H4 (cell line): Measurements from ENCODE around the gene ELFN2. TPM values are rescaled to one million over a fixed set of nuclear protein-coding genes. Genes with fewer than 3 reads are reported as not detected.
"Not testable (repeated sequence)": the region's sequence is repeated elsewhere in the genome, so short reads cannot be mapped to it uniquely, and the experiment has no call there.

Experiments used
- DNase-seq: peaks from one replicate; pipeline ENCODE4 v3.0.0-alpha.2; 2015; ENCODE audit warnings: low spot score
- total RNA-seq: library from RNA; depleted of rRNA; stranded (reverse); fragments of >200 nt; shearing (Covaris generic); gene quantifications from 2 replicates; pipeline ENCODE4 v1.2.3, GENCODE V29; 2014

Gene ELFN2
- total RNA-seq, 1 experiment from 2014 or later, result 0.29 TPM

DNA sequence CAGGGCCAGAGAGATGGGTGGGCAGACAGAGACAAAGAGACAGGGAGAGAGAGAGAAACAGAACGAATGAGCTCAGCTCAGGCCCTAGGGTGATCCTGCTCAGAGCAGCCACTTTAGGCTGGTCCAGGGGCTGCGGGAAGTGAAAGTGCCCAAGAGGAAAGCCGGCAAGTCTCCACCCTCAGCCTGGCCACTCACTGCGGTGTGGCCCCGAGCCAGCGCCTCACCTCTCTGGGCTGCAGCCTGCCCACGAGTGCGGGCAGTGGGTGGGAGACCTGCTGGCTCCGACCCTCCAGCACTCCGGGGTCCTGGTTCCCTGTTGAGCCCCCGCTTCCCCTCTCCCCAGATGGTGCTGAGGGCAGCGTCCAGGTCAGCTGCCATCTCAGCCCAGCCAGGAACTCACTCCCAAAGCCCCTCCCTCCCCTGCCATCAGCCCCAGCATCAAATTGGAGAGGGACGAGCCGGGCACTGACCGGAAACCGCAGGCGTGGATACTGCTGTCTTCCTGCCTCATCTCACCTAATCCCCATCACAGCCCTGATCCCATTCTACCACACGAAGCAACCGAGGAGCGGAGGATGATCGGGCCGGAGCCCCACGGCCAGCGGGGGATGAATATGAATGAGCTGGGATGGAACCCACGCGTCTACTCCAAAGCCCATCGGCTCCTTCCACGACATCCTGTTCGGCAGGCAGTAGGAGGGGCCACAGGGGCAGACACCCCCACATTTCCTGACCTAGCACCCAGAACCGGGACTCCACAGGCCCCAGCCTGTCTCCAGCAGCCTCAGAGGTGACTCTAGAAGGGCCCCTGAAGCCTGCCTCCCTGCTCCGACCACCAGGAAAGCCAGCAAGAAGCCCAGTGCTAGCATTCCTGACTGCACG lies 16.9 kb downstream of the ELFN2 start:
- no peak for DNase-seq

- DNase-seq, result no peak
These were observed 17.7 kb downstream of the ELFN2 start for GRCh38 chr22:37409459-37410050.

DNA sequence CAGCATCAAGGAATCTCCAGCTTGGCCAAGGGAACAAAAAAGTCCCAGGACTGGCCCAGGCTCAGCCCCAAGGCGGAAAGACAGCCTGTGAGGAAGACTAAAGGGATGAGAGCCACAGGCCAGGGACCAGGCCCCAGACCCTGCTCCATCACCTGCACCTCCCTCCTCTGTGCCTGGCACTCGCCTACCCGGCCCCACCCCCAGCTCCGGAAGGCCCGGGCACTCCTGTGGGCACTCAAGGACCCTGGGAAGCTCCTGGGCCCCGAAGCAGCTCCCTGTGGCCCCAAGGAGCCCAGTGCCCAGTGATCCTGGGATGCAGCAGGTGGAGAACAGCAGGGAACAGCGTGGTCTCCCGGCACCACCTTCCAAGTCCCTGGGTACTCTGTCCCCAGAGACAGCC lies 18.2 kb downstream of the ELFN2 start:
- no peak for DNase-seq

DNA sequence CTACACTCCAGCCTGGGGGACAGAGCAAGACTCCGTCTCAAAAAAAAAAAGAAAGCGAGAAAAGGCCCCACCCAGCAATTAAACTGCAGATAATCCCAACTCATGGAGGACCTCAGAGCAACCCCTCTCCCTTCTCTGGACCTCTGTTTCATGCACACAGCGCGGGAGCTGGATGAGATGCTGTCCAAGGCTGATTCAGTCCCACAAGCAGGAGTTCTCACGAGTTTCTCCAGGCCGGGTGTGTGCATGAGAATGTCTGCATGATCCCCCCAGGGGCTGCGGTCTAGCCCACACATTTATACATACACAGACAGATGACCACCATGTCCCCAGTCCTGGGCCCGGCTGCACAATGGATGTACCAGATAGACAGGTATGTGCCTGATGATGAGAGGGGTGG lies 19.4 kb downstream of the ELFN2 start:
- DNase-seq, result no peak

- DNase-seq, result no peak
These were observed 20.6 kb downstream of the ELFN2 start for GRCh38 chr22:37406441-37407235.

- no peak for DNase-seq
These were observed 23.2 kb downstream of the ELFN2 start for GRCh38 chr22:37404091-37404490.

DNA sequence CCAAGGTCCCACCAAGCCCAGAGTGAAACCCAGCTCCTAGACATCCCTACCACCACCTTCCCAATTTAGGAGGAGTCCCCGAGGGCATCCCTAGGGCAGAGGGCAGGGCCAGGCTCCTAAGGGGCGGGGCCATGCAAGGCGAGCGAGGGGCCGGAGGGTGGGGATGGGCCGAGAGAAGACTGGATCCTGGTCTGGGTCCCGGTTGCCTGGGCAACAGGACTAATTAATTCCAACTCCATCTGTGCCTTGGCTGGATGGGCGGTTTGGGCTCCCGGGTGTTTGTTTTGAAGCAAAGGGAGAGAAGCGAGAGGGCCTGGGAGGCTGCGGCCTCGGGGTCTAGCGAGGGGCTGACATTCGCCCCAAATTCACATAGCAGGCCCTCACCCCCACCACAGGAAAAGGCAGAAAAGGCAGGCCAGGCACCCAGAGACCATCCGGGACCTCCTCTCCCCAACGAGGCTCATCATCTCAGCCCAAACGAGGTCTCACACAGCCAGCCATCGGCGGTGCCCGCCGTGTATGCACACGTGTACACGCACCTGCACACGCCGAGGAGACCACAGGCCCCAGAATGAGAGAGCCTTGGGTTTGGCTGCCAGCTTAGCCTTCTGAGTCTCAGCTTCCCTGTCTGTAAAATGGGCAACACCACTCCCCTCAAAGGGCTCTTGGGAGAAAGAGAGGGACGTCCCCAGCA lies 23.9 kb downstream of the ELFN2 start:
- DNase-seq, result no peak

DNA sequence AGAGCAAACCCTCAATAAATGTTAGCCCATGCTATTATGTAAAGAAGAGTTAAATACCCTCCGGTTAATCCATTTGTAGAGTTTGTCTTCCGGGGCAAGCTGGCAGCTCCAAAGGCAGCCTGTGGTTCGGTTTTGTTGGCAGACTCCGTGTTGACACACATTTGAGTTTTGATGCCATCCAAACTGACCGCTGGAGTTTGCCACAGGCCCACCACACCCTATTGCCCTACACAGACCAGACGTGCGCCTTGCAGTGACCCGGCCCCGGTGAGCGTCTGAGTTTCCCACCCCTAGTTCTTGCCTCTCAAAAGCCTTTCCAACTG lies 25.1 kb downstream of the ELFN2 start:
- no peak for DNase-seq

GRCh38 chr22:37401401-37402183 lies 25.7 kb downstream of the ELFN2 start:
- DNase-seq, result no peak

DNA sequence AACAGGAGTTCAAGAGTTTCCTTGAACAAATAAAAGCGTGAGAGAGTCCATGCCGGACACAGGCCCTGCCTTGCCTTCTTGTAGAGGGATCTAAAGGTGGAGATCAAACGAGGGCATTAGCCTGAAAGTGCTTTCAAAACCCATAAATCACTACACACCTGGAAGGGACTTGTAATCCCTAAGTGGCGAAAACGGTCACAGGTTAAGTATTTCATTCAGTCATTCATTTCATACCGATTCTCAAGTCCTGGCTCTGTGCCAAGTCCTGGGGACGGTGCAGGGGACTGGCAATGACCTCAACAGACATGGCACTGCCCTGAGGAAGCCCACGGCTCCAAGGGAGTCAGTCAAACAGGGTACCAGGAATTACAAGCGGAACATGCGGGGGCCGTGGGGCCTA lies 26.6 kb downstream of the ELFN2 start:
- no peak for DNase-seq

DNA sequence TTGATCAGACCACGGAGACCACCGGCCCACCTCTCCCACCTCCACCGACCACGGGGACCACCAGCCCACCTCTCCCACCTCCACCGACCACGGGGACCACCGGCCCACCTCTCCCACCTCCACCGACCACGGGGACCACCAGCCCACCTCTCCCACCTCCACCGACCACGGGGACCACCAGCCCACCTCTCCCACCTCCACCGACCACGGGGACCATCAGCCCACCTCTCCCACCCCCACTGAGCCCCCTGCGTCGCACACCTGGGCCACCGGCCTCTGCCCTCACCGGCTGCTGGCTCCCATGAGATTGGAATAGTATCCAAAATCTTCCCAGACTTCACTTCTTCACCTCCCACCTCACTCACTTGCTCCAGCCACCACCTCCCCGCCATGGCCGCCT lies 27.8 kb downstream of the ELFN2 start:
- DNase-seq, result not testable (repeated sequence)

DNA sequence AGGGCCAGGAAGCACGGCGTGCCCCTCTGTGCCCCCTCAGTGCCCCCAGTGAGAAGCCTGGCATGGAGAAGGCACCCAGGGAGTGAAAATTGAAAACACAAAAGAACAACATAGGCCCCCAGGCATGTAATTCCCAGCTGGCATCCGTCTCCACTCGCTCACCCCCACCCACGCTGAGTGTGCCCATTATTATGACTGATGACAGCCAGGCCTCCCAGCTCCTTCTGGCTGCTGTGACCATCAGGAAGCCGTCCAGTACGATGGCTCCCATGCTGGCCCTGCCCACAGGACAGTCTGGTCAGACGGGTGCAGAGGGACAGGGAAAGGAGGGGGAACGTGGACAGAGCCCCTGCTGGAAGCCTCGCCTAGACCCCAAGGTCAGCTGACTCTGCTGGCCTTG lies 30.1 kb downstream of the ELFN2 start:
- no peak for DNase-seq

- DNase-seq, result no peak
These were observed 30.7 kb downstream of the ELFN2 start for GRCh38 chr22:37396488-37397084.

GRCh38 chr22:37394341-37394740 lies 32.9 kb downstream of the ELFN2 start:
- no peak for DNase-seq

DNA sequence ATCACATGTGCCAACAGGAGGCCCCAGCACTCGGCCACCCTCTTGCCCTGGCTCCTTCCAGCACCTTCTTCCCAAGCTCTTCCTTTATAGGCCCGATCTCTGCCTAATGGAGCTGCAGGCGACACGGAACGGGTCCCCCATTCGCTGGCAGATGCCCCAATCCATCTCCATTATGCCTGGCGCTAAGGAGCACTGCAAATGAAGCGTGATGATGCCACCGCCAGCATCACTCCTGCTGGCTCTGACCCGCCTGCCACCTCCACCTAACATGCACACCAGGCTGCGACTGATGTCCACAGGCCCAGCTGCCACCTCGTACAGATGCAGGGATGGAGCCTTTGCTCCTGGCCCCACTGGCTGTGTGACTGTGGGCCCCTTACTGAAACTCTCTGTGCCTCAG lies 33.5 kb downstream of the ELFN2 start:
- no peak for DNase-seq

GRCh38 chr22:37392721-37393328 lies 34.5 kb downstream of the ELFN2 start:
- DNase-seq, result no peak

DNA sequence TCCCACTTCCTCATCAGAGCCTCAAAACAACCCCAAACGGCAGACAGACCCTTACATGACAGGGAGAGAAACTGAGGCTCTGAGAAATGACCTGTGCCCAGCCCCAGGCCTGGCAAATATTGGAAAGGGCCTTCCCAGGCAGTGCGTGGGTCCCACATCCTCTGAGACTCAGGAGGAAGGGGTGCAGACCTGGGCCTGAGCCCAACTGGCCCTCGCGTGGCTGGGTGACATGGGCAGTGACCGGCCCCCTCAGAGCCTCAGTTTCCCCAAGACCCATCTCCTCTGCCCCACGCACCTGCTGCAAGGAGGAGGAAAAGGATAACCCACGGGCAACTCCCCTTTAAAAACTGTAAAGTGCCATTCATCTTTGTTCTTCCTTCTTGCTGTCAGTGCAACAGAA lies 35.6 kb downstream of the ELFN2 start:
- DNase-seq, result no peak

DNA sequence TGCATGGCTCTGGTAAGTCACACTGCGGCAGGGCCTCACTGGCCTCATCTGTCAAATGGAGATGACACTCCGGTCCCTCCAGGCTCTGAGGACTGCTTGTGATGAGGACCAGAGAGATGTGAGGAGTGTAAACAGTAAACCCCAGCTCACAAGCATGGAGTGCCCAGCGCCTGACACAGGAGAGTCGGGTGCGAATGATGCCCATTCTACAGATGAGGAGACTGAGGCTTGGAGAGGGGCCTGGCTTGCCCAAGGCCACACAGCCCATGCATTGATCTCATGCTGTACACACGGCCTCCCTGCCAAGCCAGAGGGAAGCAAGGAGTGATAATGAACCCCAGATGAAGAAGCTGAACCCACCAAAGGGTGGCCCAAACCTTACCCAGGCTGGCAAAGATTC lies 37.2 kb downstream of the ELFN2 start:
- no peak for DNase-seq

DNA sequence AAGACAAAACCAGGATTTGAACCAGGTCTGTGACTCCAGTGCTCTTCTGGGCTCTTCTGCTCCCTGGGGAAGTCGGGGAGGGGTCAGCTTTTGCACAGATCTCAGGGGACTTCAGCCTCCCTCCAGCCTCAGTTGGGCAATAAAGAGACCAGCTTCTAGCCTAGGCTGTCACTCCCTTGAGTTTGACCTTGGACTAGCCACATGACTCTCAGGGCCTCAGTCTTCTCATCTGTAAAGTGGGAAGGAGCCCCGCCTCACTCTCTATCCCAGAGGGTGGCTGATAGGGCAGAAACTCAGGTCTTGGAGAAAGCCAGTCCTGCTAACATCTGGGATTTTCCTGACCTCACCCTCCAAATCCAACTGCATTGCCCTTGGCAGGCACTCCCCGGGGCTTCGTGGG lies 38.7 kb downstream of the ELFN2 start:
- DNase-seq, result no peak

GRCh38 chr22:37387793-37388192 lies 39.5 kb downstream of the ELFN2 start:
- DNase-seq, result no peak

DNA sequence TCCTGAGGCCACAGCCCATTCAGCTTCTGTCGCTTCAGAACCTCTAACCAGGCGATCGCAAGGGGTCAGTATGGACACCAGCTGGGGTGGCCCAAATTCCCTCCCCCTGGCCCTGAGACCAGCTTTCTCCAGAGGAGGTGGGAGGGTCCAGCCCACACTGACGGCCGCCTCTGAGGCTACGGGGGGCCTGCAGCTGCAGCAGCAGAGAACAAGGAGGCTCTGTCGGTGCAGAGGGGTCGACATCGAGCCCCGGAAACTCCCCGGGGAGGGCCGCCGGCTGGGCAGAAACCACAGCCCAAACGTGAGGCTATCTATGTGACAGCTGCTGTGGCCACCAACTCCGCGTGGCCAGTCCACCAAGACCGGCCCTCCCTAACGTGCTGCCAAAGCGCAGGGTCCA lies 40.8 kb downstream of the ELFN2 start:
- no peak for DNase-seq
